ENCODE data around the gene SND1. TPM values are rescaled to one million over a fixed set of nuclear protein-coding genes. Genes with fewer than 3 reads are reported as not detected.

SND1 gene
- total RNA-seq, 4 donors from 2014 or later, result 55.5 to 305 (median 80.1) TPM

DNA sequence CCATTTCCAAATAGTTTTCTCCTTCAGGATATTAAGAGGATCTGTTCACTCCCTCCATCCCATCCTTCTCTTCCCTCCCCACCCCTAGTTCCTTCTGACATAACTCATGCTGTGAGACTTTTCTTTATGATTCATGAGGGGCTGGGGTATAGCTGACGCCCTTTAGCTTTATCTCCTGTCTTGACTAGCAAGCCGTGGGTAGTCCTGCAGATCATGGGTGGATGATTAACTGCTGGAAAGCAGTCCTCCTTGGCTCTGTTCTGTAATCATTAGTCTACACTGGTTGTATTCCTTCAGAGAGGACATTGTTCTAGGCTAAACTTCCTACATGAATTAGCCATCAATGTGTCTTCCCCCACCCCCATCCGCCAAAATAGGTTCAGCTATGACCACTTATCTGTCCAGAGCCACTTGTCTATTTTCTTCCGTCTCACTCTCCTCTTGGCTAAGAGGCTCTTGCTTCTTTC, 243.9 kb downstream of the SND1 start:
- TF ChIP-seq POLR2A (IDR thresholded peaks at IDR 0.05), result no peak
- TF ChIP-seq, protein P1, sequence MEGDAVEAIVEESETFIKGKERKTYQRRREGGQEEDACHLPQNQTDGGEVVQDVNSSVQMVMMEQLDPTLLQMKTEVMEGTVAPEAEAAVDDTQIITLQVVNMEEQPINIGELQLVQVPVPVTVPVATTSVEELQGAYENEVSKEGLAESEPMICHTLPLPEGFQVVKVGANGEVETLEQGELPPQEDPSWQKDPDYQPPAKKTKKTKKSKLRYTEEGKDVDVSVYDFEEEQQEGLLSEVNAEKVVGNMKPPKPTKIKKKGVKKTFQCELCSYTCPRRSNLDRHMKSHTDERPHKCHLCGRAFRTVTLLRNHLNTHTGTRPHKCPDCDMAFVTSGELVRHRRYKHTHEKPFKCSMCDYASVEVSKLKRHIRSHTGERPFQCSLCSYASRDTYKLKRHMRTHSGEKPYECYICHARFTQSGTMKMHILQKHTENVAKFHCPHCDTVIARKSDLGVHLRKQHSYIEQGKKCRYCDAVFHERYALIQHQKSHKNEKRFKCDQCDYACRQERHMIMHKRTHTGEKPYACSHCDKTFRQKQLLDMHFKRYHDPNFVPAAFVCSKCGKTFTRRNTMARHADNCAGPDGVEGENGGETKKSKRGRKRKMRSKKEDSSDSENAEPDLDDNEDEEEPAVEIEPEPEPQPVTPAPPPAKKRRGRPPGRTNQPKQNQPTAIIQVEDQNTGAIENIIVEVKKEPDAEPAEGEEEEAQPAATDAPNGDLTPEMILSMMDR (IDR thresholded peaks at IDR 0.05), result no peak
- no peak for DNase-seq
- H3K4me3 ChIP-seq, result no peak overlapping the region
- H3K4me1 ChIP-seq, result peaks cover 0 to 15% (median 1%) of the 10 kb centered on the region in 4 donors
- no peaks in the 10 kb centered on the region for H3K9me3 ChIP-seq
- H3K27ac ChIP-seq, result no peak overlapping the region
- H3K36me3 ChIP-seq, result no peaks in the 10 kb centered on the region
- H3K27me3 ChIP-seq, result no peaks in the 10 kb centered on the region

DNA sequence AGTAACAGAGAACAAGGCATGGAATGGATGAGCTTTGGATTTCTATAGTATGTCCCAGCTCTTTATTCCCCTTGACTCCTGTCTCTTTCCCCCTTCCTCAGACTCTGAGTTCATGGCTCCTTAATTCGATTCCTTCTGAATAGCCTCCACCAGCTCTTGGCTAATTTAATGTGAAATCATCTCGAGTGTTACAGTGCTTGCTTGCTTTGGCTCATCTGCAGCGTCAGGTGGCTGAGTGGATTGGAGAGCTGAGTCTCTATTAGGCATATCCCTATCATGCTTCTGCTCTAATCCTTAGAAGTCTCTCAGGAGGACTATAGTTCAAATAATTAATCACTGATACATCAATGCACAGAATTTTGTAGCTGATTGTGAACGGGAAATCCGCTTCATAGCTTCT, 244.7 kb downstream of the SND1 start:
- H3K27ac ChIP-seq, result no peak overlapping the region
- TF ChIP-seq POLR2A (IDR thresholded peaks at IDR 0.05), result no peak
- TF ChIP-seq, protein P1 (IDR thresholded peaks at IDR 0.05), result no peak
- DNase-seq, result no peak
- H3K4me3 ChIP-seq, result no peak overlapping the region
- no peaks in the 10 kb centered on the region for H3K27me3 ChIP-seq
- H3K9me3 ChIP-seq, result no peaks in the 10 kb centered on the region
- H3K36me3 ChIP-seq, result no peaks in the 10 kb centered on the region
- H3K4me1 ChIP-seq, result peaks cover 0 to 23% (median 1%) of the 10 kb centered on the region in 4 donors

DNA sequence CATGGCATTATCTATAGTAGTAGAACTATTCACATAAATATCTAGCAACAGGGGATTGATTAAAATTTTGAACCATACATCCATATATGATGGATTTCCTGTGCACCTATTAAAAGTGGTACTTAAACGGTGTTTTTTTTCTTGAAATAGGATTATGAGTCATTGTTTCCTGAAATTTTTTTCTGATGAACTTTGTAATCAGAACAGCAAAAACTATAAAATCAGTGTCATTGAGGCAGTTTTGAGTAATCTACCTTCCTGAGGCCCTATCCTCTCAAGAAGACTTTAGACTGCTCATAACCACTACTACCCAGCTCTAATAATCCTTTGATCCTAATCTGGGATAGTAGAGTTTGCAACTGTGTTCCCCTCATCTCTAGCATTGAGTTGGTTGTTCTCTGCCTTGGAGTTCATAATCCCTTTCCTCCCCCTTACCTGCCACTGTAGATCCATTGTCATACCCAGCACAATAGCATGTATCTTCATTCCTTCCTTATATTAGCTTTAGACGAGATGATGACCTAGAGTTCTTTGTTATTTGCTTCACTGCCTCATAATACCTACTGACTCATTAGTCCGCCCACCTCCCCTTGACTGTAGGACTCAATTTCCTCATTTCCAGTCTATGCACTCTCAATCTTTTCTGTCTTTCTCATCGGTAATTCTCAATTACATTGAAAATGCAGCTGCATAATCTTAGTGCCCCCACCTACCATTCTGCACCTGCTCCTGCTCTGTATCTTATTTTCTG, 245.9 kb downstream of the SND1 start:
- Histone ChIP-seq H3K4me1 (peaks cover 0 to 23% (median 1%) of the 10 kb centered on the region in 4 donors), H3K27me3 (no peaks in the 10 kb centered on the region), H3K4me3 (no peak overlapping the region), H3K9me3 (no peaks in the 10 kb centered on the region), H3K36me3 (no peaks in the 10 kb centered on the region), H3K27ac (no peak overlapping the region)
- TF ChIP-seq, protein P1 (IDR thresholded peaks at IDR 0.05), result no peak
- no peak for TF ChIP-seq POLR2A (IDR thresholded peaks at IDR 0.05)
- DNase-seq, result no peak

DNA sequence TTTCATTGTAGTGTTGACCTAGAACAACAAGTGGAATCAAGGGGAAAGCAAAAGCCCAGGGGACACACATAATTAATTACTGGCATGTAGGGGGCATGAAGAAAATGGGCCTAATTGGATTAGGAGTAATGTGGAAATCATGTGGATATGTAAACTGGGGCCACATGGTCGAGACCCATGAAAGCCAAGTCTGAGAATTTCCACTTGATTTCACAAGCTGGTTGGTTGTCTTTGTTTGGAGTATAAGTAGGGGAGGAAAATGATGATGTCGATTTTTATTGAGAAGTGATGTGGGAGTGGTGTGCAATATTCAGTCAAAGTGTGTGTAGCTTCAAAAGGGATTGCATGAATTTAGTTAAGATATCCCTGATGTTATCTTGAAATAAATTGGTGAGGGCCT, 247.4 kb downstream of the SND1 start:
- Histone ChIP-seq H3K9me3 (no peaks in the 10 kb centered on the region), H3K36me3 (no peaks in the 10 kb centered on the region), H3K4me1 (peaks cover 0 to 23% (median 1%) of the 10 kb centered on the region in 4 donors), H3K4me3 (no peak overlapping the region), H3K27me3 (no peaks in the 10 kb centered on the region), H3K27ac (no peak overlapping the region)
- TF ChIP-seq POLR2A (IDR thresholded peaks at IDR 0.05), result no peak
- TF ChIP-seq, protein P1 (IDR thresholded peaks at IDR 0.05), result no peak
- no peak for DNase-seq

DNA sequence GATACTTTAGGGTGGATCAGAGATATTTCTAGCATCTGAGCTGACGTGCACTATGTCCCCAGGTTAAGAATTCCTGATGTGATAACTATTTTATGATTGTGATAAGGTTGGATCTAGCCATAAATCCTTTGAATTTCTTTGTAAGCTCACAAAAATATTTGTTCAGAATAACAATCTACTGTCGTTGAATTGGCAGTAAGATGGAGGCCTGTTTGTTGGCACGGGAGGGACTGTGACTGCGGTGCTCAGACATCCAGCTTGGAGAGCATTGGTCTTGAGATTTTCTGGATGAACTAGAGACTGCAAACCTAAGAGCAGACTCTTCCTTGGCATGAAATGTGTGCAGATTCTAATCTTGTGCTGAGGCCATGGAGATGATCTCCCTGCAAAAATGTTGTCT, 248.1 kb downstream of the SND1 start:
- no peak for DNase-seq
- Histone ChIP-seq H3K4me3 (no peak overlapping the region), H3K36me3 (no peaks in the 10 kb centered on the region), H3K9me3 (no peaks in the 10 kb centered on the region), H3K4me1 (peaks cover 0 to 23% (median 1%) of the 10 kb centered on the region in 4 donors), H3K27me3 (no peaks in the 10 kb centered on the region), H3K27ac (no peak overlapping the region)
- TF ChIP-seq, protein P1 (IDR thresholded peaks at IDR 0.05), result no peak
- TF ChIP-seq POLR2A (IDR thresholded peaks at IDR 0.05), result no peak
